Activated T-cell treated with anti-CD3 and anti-CD28 coated beads, Interleukin-2, amount 50 U/mL, for 72 hours (primary cell): ENCODE measurements around the gene HMG20B. TPM values are rescaled to one million over a fixed set of nuclear protein-coding genes. Genes with fewer than 3 reads are reported as not detected.

Experiments
- ATAC-seq, 2 donors: fragments of 150-1000 bp; cut with Tn5 transposase; replicated peaks in 1 of 2; 2 replicates each; pipeline ENCODE4 v1.10.0; 2021; ENCODE audit warnings: moderate library complexity in 2 of 2, mild to moderate bottlenecking in 1 of 2
- DNase-seq, 2 donors: peaks; one replicate each; pipeline ENCODE4 v3.0.0; 2021 to 2022; ENCODE audit warnings: mixed read lengths in 1 of 2
- H3K27ac Mint-ChIP-seq: one replicate; pipeline ENCODE4 v1.8.0; 2022; ENCODE audit warnings: mild to moderate bottlenecking, moderate library complexity, mixed read lengths
- H3K27me3 Mint-ChIP-seq: one replicate; pipeline ENCODE4 v1.8.0; 2022; ENCODE audit warnings: low read depth, mixed read lengths
- H3K36me3 Mint-ChIP-seq, 2 donors: one replicate each; pipeline ENCODE4 v1.8.0; 2022; ENCODE audit warnings: mixed read lengths in 2 of 2, mild to moderate bottlenecking in 1 of 2; ENCODE audit not compliant: insufficient read depth in 2 of 2
- H3K4me1 Mint-ChIP-seq: one replicate; pipeline ENCODE4 v1.8.0; 2022; ENCODE audit warnings: low read depth, mixed read lengths
- H3K4me3 Mint-ChIP-seq, 2 donors: one replicate each; pipeline ENCODE4 v1.8.0; 2022; ENCODE audit warnings: mild to moderate bottlenecking in 2 of 2, mixed read lengths in 2 of 2, moderate library complexity in 2 of 2
- H3K9me3 Mint-ChIP-seq, 2 donors: one replicate each; pipeline ENCODE4 v1.8.0; 2022; ENCODE audit warnings: mixed read lengths in 2 of 2
- total RNA-seq, 2 donors: library from RNA; stranded (reverse); gene quantifications; one replicate each; pipeline ENCODE4 v1.2.3, GENCODE V29; 2022

The HMG20B gene
- total RNA-seq, 2 donors from 2014 or later, result 68.9 to 78.3 TPM

DNA sequence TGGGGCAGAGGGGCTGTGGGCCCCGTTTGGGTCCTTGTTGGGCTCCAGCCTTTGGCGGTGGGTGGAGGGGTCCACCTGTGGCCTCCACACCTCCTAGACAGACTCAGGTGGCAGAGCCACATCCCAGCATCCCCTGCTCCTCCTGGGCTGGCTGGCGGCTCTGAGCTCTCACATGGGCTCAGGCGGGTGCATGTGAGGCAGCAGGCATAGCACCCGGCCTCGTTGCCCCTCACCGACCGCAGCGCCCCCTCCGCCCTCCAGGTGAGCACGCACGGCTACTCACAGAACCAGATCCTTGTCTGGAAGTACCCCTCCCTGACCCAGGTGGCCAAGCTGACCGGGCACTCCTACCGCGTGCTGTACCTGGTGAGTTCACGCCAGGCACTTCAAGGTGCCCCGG lies 39.7 kb upstream of the HMG20B start:
- no peak for ATAC-seq
- no peaks in the 10 kb centered on the region for H3K9me3 Mint-ChIP-seq
- H3K4me1 Mint-ChIP-seq, result no peaks in the 10 kb centered on the region
- no peak overlapping the region for H3K27ac Mint-ChIP-seq
- no peak overlapping the region for H3K4me3 Mint-ChIP-seq
- H3K36me3 Mint-ChIP-seq, result peaks cover 0 to 4% of the 10 kb centered on the region in 2 donors
- no peaks in the 10 kb centered on the region for H3K27me3 Mint-ChIP-seq
- DNase-seq, result no peak

DNA sequence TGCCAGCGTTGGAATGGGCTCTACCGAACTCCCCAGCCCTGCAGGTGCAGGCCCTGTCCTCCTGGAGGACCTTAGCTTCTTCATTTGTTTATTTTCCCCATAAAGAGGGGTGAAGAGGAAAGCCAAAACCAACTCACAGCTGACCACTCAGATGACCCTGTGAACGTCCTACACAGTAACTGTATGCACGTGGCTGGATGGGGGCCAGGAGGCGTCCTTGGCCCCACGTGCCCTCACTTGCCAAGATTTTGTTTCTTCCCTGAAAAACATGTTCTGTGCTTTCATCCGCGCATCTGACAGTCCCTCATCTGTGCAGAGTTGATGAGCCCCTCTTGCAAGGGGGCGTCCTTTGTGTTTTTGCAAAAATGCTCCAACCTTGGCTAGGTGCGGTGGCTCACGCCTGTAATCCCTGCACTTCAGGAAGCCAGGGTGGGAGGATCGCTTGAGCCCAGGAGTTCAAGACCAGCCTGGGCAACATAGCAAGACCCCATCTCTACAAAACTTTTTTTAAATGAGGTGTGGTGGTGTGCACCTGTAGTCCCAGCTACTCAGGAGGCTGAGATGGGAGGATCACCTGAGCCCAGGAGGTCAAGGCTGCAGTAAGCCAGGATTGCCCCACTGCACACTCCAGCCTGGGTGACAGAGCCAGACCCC lies 39.1 kb upstream of the HMG20B start:
- no peaks in the 10 kb centered on the region for H3K27me3 Mint-ChIP-seq
- no peak for DNase-seq
- H3K4me3 Mint-ChIP-seq, result no peak overlapping the region
- ATAC-seq, result no peak
- H3K4me1 Mint-ChIP-seq, result no peaks in the 10 kb centered on the region
- H3K27ac Mint-ChIP-seq, result no peak overlapping the region
- H3K9me3 Mint-ChIP-seq, result no peaks in the 10 kb centered on the region
- H3K36me3 Mint-ChIP-seq, result peaks cover 0 to 4% of the 10 kb centered on the region in 2 donors

DNA sequence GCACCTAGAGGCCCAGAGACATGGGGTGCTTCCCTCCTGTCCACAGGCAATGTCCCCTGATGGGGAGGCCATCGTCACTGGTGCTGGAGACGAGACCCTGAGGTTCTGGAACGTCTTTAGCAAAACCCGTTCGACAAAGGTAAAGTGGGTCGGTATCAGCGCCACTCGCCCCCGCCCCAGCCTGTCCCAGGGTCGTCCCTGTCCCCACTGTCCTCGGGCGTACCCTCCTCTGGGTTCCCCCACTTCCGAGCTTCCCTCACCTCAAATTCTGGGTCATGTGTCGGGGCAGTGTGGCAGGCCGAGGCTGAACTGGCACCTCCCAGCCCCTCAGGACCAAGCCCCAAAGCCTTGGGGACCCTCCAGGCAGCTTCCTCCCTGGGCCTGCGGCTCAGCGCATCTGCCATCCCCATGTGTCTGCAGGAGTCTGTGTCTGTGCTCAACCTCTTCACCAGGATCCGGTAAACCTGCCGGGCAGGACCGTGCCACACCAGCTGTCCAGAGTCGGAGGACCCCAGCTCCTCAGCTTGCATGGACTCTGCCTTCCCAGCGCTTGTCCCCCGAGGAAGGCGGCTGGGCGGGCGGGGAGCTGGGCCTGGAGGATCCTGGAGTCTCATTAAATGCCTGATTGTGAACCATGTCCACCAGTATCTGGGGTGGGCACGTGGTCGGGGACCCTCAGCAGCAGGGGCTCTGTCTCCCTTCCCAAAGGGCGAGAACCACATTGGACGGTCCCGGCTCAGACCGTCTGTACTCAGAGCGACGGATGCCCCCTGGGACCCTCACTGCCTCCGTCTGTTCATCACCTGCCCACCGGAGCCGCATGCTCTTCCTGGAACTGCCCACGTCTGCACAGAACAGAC lies 38.1 kb upstream of the HMG20B start:
- Mint-ChIP-seq H3K27me3 (no peaks in the 10 kb centered on the region), H3K36me3 (peaks cover 0 to 7% of the 10 kb centered on the region in 2 donors), H3K4me3 (no peak overlapping the region), H3K4me1 (no peaks in the 10 kb centered on the region), H3K27ac (no peak overlapping the region), H3K9me3 (no peaks in the 10 kb centered on the region)
- DNase-seq (no peak), ATAC-seq (no peak)

DNA sequence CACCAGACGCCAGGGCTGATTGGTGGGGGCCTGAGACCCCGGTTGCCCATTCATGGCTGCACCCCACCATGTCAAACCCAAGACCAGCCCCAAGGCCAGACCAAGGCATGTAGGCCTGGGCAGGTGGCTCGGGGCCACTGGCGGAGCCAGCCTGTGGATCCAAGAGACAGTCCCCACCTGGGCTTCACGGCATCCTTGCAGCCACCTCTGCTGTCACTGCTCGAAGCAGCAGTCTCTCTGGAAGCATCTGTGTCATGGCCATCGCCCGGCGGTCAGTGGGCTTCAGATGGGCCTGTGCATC lies 37.6 kb upstream of the HMG20B start:
- DNase-seq (no peak), ATAC-seq (no peak)
- no peak overlapping the region for H3K4me3 Mint-ChIP-seq
- H3K4me1 Mint-ChIP-seq, result no peaks in the 10 kb centered on the region
- no peaks in the 10 kb centered on the region for H3K9me3 Mint-ChIP-seq
- no peak overlapping the region for H3K27ac Mint-ChIP-seq
- H3K27me3 Mint-ChIP-seq, result no peaks in the 10 kb centered on the region
- H3K36me3 Mint-ChIP-seq, result peaks cover 0 to 9% of the 10 kb centered on the region in 2 donors

DNA sequence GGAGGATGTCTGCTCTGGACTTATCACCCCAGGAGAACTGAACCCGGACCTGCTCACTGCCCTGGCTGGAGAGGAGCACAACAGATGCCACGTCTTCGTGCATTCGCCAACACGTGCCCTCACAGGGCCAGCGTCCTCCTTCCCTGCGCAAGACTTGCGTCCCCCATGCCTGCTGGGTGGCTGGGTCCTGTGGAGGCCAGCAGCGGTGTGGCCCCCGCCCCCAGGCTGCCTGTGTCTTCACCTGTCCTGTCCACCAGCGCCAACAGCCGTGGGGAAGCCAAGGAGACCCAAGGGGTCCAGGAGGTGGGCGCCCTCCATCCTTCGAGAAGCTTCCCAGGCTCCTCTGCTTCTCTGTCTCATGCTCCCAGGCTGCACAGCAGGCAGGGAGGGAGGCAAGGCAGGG lies 37.2 kb upstream of the HMG20B start:
- Mint-ChIP-seq H3K9me3 (no peaks in the 10 kb centered on the region), H3K27ac (no peak overlapping the region), H3K36me3 (peaks cover 0 to 9% of the 10 kb centered on the region in 2 donors), H3K4me1 (no peaks in the 10 kb centered on the region), H3K4me3 (no peak overlapping the region), H3K27me3 (no peaks in the 10 kb centered on the region)
- ATAC-seq (no peak), DNase-seq (no peak)

DNA sequence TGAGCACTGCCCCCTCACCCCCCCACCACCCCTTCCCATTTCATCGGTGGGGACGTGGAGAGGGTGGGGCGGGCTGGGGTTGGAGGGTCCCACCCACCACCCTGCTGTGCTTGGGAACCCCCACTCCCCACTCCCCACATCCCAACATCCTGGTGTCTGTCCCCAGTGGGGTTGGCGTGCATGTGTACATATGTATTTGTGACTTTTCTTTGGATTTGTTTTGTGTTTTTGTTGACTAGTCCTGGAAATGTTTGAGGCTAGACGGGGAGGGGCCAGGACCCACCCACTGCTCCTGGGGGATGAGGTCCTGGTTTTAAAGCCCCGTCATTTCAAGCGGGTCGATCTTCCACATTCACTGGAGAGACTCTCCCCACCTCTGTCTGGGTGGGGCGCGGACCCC lies 36.8 kb upstream of the HMG20B start:
- H3K27me3 Mint-ChIP-seq, result no peaks in the 10 kb centered on the region
- ATAC-seq (no peak), DNase-seq (no peak)
- peaks cover 0 to 9% of the 10 kb centered on the region in 2 donors for H3K36me3 Mint-ChIP-seq
- no peaks in the 10 kb centered on the region for H3K4me1 Mint-ChIP-seq
- H3K27ac Mint-ChIP-seq, result no peak overlapping the region
- no peaks in the 10 kb centered on the region for H3K9me3 Mint-ChIP-seq
- no peak overlapping the region for H3K4me3 Mint-ChIP-seq

DNA sequence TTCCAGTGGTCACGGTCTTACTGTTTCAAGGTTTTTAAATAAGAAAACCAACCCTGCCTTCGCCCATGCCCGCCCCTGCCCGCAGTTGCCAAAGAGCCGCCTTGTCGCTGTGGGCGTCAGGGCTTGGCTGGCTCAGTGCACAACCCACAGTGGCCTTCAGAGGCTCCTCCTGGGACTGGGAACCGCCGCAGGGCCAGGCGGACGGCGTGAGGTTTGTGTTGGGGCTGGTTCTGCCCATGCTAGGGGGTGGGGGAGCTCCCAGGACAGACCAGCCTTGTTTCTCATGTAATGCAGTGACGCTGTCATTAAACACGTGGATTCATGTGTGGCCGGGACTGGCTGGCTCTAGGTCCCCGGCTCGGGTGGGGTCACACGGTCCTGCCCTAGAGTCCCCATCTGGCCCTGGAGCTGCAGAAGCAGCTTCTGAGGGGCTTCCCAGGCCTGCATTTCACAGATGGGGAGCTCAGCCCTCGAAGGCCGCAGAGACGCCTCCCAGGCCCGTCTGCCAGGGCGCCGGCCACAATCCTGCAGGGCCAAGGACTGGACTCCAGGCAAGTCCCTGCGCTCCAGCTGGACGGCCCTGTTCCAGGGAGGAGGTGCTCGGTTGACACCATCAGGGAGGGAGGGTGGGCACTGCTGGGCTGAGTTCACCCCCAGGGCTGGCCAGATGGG lies 36.2 kb upstream of the HMG20B start:
- DNase-seq (no peak), ATAC-seq (no peak)
- H3K4me1 Mint-ChIP-seq, result no peaks in the 10 kb centered on the region
- H3K27me3 Mint-ChIP-seq, result no peaks in the 10 kb centered on the region
- no peaks in the 10 kb centered on the region for H3K9me3 Mint-ChIP-seq
- H3K36me3 Mint-ChIP-seq, result peaks cover 0 to 9% of the 10 kb centered on the region in 2 donors
- no peak overlapping the region for H3K27ac Mint-ChIP-seq
- no peak overlapping the region for H3K4me3 Mint-ChIP-seq

DNA sequence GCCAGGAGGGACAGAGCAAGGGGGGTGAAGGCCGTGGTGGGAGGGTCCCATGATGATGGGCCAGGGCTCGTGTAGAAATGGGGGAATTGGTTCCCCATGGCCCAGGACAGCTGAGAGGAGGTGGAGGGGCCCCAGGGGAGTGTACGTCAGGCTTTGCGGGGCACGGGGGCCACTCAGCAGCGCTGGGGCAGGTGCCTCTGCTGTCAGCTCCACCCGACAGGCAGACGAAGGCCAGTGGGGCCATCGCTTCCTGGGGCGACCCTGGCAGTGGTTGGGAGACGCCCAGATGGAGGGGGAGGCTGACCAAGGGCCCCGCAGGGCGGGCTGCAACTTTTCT lies 35.7 kb upstream of the HMG20B start:
- Mint-ChIP-seq H3K27ac (peak overlapping the region; percentile 38), H3K4me1 (no peaks in the 10 kb centered on the region), H3K4me3 (no peak overlapping the region), H3K27me3 (no peaks in the 10 kb centered on the region), H3K36me3 (peaks cover 0 to 9% of the 10 kb centered on the region in 2 donors), H3K9me3 (no peaks in the 10 kb centered on the region)
- no peak for DNase-seq
- no peak for ATAC-seq

DNA sequence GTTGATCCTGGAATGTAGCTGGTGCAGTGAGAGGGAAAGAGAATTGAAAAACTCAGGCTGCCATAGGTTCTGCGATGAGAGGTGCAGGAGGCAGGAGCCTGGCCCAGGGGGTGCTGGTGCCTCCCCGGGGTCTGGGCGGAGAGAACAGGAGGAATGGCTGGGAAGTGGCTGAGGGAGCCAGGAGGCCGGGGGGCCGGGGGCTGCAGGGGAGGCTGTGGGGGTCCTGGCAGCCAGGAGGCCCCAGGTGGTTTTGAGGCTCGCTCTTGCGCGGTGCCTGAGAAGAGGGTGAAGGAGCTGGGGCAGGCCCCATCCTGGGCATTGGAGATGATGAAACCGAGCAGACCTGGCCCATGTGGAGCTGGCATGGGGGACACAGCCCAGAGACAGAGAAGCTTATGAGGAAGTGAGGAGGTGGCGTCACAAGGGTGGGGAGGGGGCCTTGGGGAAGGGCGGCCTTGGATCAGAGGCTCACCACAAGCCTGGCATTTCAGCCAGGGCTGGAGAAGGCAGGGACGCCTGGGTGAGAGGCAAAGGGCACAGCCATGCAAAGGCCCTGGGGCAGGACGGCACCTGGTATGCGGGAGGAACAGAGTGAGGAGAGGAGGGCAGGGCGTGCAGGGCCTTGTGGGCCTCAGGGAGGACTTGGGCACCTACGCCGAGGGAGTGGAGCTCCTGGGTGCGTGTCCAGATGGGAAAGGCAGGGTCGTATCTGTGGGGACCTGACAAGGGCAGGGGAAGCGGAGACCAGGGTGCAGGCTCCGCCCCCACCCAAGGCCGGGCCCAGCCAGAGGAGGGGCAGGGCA lies 35.1 kb upstream of the HMG20B start:
- Mint-ChIP-seq H3K36me3 (peaks cover 0 to 7% of the 10 kb centered on the region in 2 donors), H3K9me3 (no peaks in the 10 kb centered on the region), H3K4me1 (no peaks in the 10 kb centered on the region), H3K4me3 (no peak overlapping the region), H3K27me3 (no peaks in the 10 kb centered on the region), H3K27ac (peak overlapping the region; percentile 38)
- ATAC-seq (no peak), DNase-seq (no peak)

DNA sequence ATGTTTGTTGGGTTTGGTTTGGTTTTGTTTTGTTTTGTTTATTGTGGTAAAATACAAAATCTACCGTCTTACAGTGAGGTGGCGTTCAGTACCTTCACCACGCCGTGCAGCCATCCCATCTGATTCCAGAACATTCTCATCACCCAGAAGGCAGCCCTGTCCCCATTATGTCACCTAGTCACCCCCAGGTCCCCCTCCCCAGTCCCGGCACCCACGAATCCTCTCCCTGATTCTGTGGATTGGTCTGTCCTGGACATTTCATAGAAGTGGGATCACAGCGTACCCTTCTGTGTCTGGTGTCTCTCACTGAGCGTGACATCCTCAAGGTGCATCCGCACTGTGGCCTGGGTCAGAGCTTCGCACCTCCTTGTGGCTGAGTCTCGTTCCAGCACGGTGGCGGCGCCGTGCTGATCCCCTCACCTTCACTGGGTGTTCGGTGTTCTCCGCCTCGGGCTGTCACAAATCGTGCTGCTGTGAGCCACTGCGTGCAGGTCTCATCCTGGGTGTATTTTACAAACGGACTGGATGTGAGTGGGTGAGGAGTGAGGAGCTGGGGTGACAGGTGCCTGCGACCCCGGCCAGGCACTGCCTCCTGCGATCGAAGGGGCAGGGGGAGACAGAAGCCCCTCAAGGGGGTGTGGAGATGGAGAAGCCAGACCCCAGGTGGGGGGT lies 34.4 kb upstream of the HMG20B start:
- ATAC-seq (peak in 1 of 2 donors; percentile 5), DNase-seq (no peak)
- Mint-ChIP-seq H3K36me3 (peaks cover 0 to 7% of the 10 kb centered on the region in 2 donors), H3K27me3 (no peaks in the 10 kb centered on the region), H3K4me1 (no peaks in the 10 kb centered on the region), H3K9me3 (no peaks in the 10 kb centered on the region), H3K27ac (no peak overlapping the region), H3K4me3 (no peak overlapping the region)

DNA sequence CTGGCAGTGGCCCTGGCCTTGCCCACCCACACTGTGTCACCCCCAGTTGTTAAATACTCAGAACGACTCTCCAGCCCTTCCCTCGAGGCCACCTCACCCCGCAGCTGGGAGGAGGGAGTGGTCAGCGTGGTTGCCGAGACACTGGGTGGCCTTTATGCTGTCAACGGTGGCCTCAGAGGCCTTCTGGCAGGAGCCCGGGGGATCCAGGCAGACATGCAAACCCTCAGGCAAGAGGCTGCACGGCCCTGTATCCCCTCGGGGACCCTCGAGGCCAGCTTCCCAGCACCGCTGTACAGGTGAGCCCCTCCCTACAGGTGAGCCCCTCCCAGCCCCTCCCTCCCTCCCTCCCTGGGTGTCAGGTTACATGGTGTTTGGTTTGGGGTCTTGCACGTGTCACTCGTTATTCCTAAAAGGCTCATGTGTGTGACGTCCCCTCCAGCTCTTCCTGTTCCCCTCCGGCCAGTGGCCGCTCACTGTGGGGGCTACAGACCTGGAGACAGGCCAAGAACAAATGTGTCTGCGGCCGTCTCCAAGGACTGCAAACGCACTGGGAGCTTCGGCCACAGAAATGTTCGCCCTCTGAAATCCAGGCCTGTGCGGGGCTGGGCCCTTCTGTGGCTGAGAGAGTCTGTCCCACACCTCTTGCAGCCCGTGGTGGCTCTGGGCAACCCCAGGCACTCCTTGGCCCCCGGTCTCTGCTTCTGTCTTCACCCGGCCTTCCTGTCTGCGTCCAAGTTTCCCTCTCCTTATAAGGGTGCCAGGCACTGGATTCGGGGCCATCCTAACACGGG lies 33.6 kb upstream of the HMG20B start, which contains the start of gene TEKTIP1:
TEKTIP1 (plus strand) TSS at position 210 of the 791 bp plus-strand sequence; CDS start at position 214, 4 bp downstream.
- no peaks in the 10 kb centered on the region for H3K27me3 Mint-ChIP-seq
- no peak within 1 kb of the TSS for H3K27ac Mint-ChIP-seq
- H3K4me3 Mint-ChIP-seq, result no peak within 1 kb of the TSS
- H3K9me3 Mint-ChIP-seq, result no peaks in the 10 kb centered on the region
- DNase-seq (no peak), ATAC-seq (peak in 1 of 2 donors; percentile 8)
- H3K36me3 Mint-ChIP-seq, result peaks cover 0 to 7% of the 10 kb centered on the region in 2 donors
- no peaks in the 10 kb centered on the region for H3K4me1 Mint-ChIP-seq

DNA sequence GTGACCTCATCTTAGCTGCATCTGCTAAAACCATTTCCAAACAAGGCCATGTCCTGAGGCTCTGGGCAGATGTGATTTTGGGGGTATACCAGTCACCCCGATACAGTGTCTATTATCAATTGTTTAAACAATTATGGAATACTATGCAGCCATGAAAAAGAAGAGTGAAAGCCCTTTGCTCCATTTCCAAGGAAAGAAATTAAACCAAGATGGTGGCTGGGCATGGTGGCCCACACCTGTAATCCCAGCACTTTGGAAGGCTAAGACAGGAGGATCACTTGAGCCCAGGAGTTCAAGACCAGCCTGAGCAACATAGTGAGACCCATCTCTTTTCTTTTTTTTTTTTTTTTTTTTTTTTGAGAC lies 33.0 kb upstream of the HMG20B start:
- ATAC-seq, result no peak
- H3K9me3 Mint-ChIP-seq, result no peaks in the 10 kb centered on the region
- no peaks in the 10 kb centered on the region for H3K27me3 Mint-ChIP-seq
- DNase-seq, result no peak
- peaks cover 0 to 5% of the 10 kb centered on the region in 2 donors for H3K36me3 Mint-ChIP-seq
- no peaks in the 10 kb centered on the region for H3K4me1 Mint-ChIP-seq
- H3K4me3 Mint-ChIP-seq, result no peak overlapping the region
- no peak overlapping the region for H3K27ac Mint-ChIP-seq
